Testis (tissue), 2 donors: ENCODE data around the gene NHLRC3.

Experiments
- CTCF ChIP-seq, 3 experiments: fragments of 450-650 bp in 2 of 3; fragments of 200-600 bp in 1 of 3; sonication (generic) in 1 of 3; IDR thresholded peaks; one replicate each; pipeline ENCODE4 v1.5.1; 2016 to 2019; ENCODE audit warnings: antibody characterized with exemption in 3 of 3, mild to moderate bottlenecking in 2 of 3, moderate library complexity in 1 of 3
- POLR2A ChIP-seq: fragments of 450-650 bp; IDR thresholded peaks from one replicate; pipeline ENCODE4 v1.6.1; 2017; ENCODE audit warnings: antibody characterized with exemption, mild to moderate bottlenecking, moderate library complexity

GRCh38 chr13:39056018-39056417 is 17.8 kb downstream of the NHLRC3 start:
- TF ChIP-seq CTCF (IDR thresholded peaks at IDR 0.05) = no peak
- TF ChIP-seq POLR2A = no peak
